ENCODE results near the gene N4BP2L1. TPM values are rescaled to one million over a fixed set of nuclear protein-coding genes. Genes with fewer than 3 reads are reported as not detected.
A peak's percentile ranks its signal among the peaks of the same experiment; 100 is the strongest.

Gene N4BP2L1
- total RNA-seq, 2 donors from 2014 or later = 23.4 to 44.9 TPM

- no peak for DNase-seq (ENCODE audit: low spot score in 2 of 2)
- Mint-ChIP-seq H3K9me3 (peaks cover 0 to 5% of the 10 kb centered on the region in 2 donors), H3K27ac (peak overlapping the region; percentile 17 to 81), H3K36me3 (peaks cover 0 to 5% of the 10 kb centered on the region in 2 donors)
- ATAC-seq = no peak
Measured at GRCh38 chr13:32446773-32447465, 19.0 kb upstream of the N4BP2L1 start.

- DNase-seq (ENCODE audit: low spot score in 2 of 2) (no peak), ATAC-seq (no peak)
- Mint-ChIP-seq H3K27ac (no peak overlapping the region), H3K36me3 (peaks cover 0 to 5% of the 10 kb centered on the region in 2 donors), H3K9me3 (peaks cover 0 to 4% of the 10 kb centered on the region in 2 donors)
Measured at GRCh38 chr13:32446220-32446619, 18.3 kb upstream of the N4BP2L1 start.

- H3K27ac Mint-ChIP-seq = no peak overlapping the region
- no peaks in the 10 kb centered on the region for H3K36me3 Mint-ChIP-seq
- H3K9me3 Mint-ChIP-seq = no peaks in the 10 kb centered on the region
- ATAC-seq (no peak), DNase-seq (ENCODE audit: low spot score in 2 of 2) (no peak)
Measured at GRCh38 chr13:32445461-32445860, 17.5 kb upstream of the N4BP2L1 start.

- no peaks in the 10 kb centered on the region for H3K36me3 Mint-ChIP-seq
- peak; percentile 56 to 66 for ATAC-seq
- H3K9me3 Mint-ChIP-seq = no peaks in the 10 kb centered on the region
- DNase-seq (ENCODE audit: low spot score in 2 of 2) = no peak
- peak overlapping the region in 1 of 2 donors; percentile 29 for H3K27ac Mint-ChIP-seq
Measured at GRCh38 chr13:32443111-32443510, 15.2 kb upstream of the N4BP2L1 start.

GRCh38 chr13:32438871-32439270 is 10.9 kb upstream of the N4BP2L1 start:
- H3K27ac Mint-ChIP-seq = no peak overlapping the region
- H3K36me3 Mint-ChIP-seq = no peaks in the 10 kb centered on the region
- ATAC-seq = no peak
- H3K9me3 Mint-ChIP-seq = no peaks in the 10 kb centered on the region
- DNase-seq (ENCODE audit: low spot score in 2 of 2) = no peak

- Mint-ChIP-seq H3K9me3 (no peaks in the 10 kb centered on the region), H3K36me3 (peaks cover 0 to 4% of the 10 kb centered on the region in 2 donors), H3K27ac (no peak overlapping the region)
- no peak for ATAC-seq
- no peak for DNase-seq (ENCODE audit: low spot score in 2 of 2)
Measured at GRCh38 chr13:32432856-32433255, 4.9 kb upstream of the N4BP2L1 start.

GRCh38 chr13:32431361-32431760 is 3.4 kb upstream of the N4BP2L1 start:
- no peaks in the 10 kb centered on the region for H3K9me3 Mint-ChIP-seq
- H3K27ac Mint-ChIP-seq = no peak overlapping the region
- peaks cover 6 to 10% of the 10 kb centered on the region in 2 donors for H3K36me3 Mint-ChIP-seq
- DNase-seq (ENCODE audit: low spot score in 2 of 2) (no peak), ATAC-seq (no peak)

- peak overlapping the region; percentile 3 to 6 for H3K27ac Mint-ChIP-seq
- ATAC-seq (no peak), DNase-seq (ENCODE audit: low spot score in 2 of 2) (no peak)
- no peaks in the 10 kb centered on the region for H3K9me3 Mint-ChIP-seq
- peaks cover 16 to 20% of the 10 kb centered on the region in 2 donors for H3K36me3 Mint-ChIP-seq
Measured at GRCh38 chr13:32430018-32430747, 2.3 kb upstream of the N4BP2L1 start.

- peaks cover 19 to 23% of the 10 kb centered on the region in 2 donors for H3K36me3 Mint-ChIP-seq
- ATAC-seq (no peak), DNase-seq (ENCODE audit: low spot score in 2 of 2) (no peak)
- H3K27ac Mint-ChIP-seq = peak overlapping the region in 1 of 2 donors; percentile 97
- no peaks in the 10 kb centered on the region for H3K9me3 Mint-ChIP-seq
Measured at GRCh38 chr13:32429433-32429909, 1.5 kb upstream of the N4BP2L1 start.

- DNase-seq (ENCODE audit: low spot score in 2 of 2) (no peak), ATAC-seq (peak in 1 of 2 donors; percentile 17)
- Mint-ChIP-seq H3K27ac (peak overlapping the region; percentile 88 to 97), H3K9me3 (no peaks in the 10 kb centered on the region), H3K36me3 (peaks cover 26 to 29% of the 10 kb centered on the region in 2 donors)
Measured at GRCh38 chr13:32428581-32429432, 877 bp upstream of the N4BP2L1 start.

GRCh38 chr13:32426990-32427851 is 709 bp downstream of the N4BP2L1 start:
- ATAC-seq (peak; percentile 3 to 45), DNase-seq (ENCODE audit: low spot score in 2 of 2) (peak; percentile 45 to 73)
- Mint-ChIP-seq H3K9me3 (peaks cover 0 to 4% of the 10 kb centered on the region in 2 donors), H3K36me3 (peaks cover 40 to 42% of the 10 kb centered on the region in 2 donors), H3K27ac (peak overlapping the region; percentile 94 to 97)

GRCh38 chr13:32426191-32426989 is 1.5 kb downstream of the N4BP2L1 start:
- peaks cover 0 to 5% of the 10 kb centered on the region in 2 donors for H3K9me3 Mint-ChIP-seq
- peak; percentile 22 to 58 for DNase-seq (ENCODE audit: low spot score in 2 of 2)
- H3K27ac Mint-ChIP-seq = peak overlapping the region; percentile 94 to 97
- H3K36me3 Mint-ChIP-seq = peaks cover 42 to 50% of the 10 kb centered on the region in 2 donors
- peak; percentile 43 to 58 for ATAC-seq

GRCh38 chr13:32425158-32425557 is 2.8 kb downstream of the N4BP2L1 start:
- Mint-ChIP-seq H3K9me3 (peaks cover 0 to 7% of the 10 kb centered on the region in 2 donors), H3K36me3 (peaks cover 44 to 60% of the 10 kb centered on the region in 2 donors), H3K27ac (peak overlapping the region; percentile 48 to 97)
- DNase-seq (ENCODE audit: low spot score in 2 of 2) (no peak), ATAC-seq (no peak)

GRCh38 chr13:32423592-32423991 is 4.3 kb downstream of the N4BP2L1 start:
- Mint-ChIP-seq H3K27ac (peak overlapping the region in 1 of 2 donors; percentile 34), H3K9me3 (peaks cover 0 to 18% of the 10 kb centered on the region in 2 donors), H3K36me3 (peaks cover 51 to 75% of the 10 kb centered on the region in 2 donors)
- ATAC-seq (no peak), DNase-seq (ENCODE audit: low spot score in 2 of 2) (no peak)

- Mint-ChIP-seq H3K9me3 (peaks cover 0 to 24% of the 10 kb centered on the region in 2 donors), H3K36me3 (peaks cover 29 to 70% of the 10 kb centered on the region in 2 donors), H3K27ac (peak overlapping the region in 1 of 2 donors; percentile 17)
- DNase-seq (ENCODE audit: low spot score in 2 of 2) = no peak
- ATAC-seq = peak in 1 of 2 donors; percentile 29
Measured at GRCh38 chr13:32419862-32420261, 8.1 kb downstream of the N4BP2L1 start.
